ENCODE measurements around the gene CCDC6.

Gene CCDC6

DNA sequence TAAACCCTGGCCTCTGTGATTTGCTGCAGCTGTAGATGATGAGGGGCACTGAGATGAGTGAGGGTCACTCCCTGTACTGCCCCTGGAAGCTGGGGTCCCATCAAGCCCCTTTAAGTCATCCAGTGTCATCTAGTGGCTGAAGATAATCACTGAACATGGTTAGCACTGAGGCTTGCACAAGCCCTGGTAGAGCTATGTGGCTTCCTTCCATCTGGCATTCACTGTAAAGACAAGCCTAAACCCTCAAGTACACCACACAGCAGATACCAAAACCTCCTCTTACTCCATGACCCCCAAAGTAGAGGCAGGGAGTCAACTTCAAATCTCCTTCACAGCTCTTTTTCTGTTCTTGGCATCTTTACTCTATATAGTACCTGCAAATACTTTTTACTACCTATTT, 80.4 kb downstream of the CCDC6 start:
- DNase-seq = no peak
- intact Hi-C loops (cut with DNase I) = loop anchor here (5.0 to 10.0 kb wide), 2 partner anchors 79 to 524 kb away; partner anchors contain the start of gene CCDC6

DNA sequence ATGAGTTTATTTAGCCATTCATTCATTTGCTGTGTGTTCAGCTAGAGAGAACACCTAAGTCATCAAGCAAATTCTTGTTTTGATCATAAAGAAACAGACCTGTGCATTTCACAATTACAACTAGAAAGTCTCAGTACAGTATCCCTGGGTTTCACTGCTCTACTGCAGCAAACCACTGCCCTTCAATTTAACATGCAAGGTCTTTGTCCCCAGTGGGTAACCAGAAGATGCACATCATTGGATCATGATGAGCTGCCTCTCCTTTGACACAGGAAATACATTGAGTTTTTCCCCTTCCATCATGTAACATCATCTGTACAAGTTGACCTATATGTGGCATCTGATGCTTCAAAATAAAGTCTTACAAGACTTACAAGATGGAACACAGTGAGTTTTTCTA, 82.6 kb downstream of the CCDC6 start:
- intact Hi-C loops (cut with DNase I) = loop anchor here (10.0 kb wide), 1 partner anchor 81 kb away; the partner anchor contains the start of gene CCDC6

GRCh38 chr10:59823111-59823510, 83.2 kb downstream of the CCDC6 start:
- no peak for DNase-seq
- intact Hi-C loops (cut with DNase I) = loop anchor here (10.0 kb wide), 1 partner anchor 82 kb away; the partner anchor contains the start of gene CCDC6

More for the DNA sequence above, 82.6 kb downstream of the CCDC6 start:
- no peak for DNase-seq

GRCh38 chr10:59820471-59820870, 85.9 kb downstream of the CCDC6 start:
- no peak for DNase-seq
- intact Hi-C loops (cut with DNase I) = loop anchor here (10.0 kb wide), 1 partner anchor 84 kb away; the partner anchor contains the start of gene CCDC6

- DNase-seq = no peak
- intact Hi-C loops (cut with DNase I) = loop anchor here (10.0 kb wide), 1 partner anchor 85 kb away; the partner anchor contains the start of gene CCDC6
Measured at GRCh38 chr10:59819683-59820082, 86.7 kb downstream of the CCDC6 start.

DNA sequence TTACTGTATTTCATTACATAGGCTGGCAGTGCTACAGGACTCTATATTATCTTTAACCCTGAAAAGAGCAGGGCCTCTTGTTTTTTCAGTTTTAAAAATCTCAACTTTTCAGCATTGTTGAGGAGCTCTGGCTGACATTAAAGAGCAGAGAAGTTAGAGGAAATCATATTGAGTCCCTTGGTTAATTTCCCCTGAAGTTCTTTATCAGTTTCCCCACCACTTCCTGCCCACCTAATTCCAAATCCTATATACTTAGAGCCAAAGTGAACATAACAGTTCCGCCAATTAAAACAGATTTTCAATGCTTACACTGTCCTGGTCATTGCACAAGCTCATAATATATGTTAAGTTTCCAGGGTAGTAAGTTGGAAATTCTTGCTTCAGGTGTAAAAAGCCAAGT, 87.1 kb downstream of the CCDC6 start:
- no peak for DNase-seq
- intact Hi-C loops (cut with DNase I) = no loop called here

- intact Hi-C loops (cut with DNase I) = no loop called here
- DNase-seq = peak in 8 of 10 donors; percentile 23 to 92 (median 66)
Measured at GRCh38 chr10:59817773-59818172, 88.6 kb downstream of the CCDC6 start.

DNA sequence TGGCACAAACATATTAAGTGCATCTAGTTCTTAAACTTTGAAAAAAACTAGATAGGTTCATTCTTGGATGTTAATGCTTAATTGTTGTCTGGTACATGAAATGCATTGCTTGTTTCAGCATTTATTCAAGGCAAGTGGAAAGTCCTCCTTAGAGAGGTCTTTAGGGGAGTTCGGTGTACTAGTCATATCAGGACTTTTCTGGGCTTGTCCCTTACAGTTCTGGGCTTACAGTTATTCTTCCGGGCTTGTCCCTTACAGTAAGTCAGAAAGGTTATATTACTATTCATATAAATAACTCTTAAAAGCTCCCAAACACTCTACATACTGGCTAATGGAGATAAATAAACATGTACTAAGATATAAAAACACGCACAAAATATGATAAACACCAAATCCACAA, 91.5 kb downstream of the CCDC6 start:
- DNase-seq = no peak
- intact Hi-C loops (cut with DNase I) = no loop called here

DNA sequence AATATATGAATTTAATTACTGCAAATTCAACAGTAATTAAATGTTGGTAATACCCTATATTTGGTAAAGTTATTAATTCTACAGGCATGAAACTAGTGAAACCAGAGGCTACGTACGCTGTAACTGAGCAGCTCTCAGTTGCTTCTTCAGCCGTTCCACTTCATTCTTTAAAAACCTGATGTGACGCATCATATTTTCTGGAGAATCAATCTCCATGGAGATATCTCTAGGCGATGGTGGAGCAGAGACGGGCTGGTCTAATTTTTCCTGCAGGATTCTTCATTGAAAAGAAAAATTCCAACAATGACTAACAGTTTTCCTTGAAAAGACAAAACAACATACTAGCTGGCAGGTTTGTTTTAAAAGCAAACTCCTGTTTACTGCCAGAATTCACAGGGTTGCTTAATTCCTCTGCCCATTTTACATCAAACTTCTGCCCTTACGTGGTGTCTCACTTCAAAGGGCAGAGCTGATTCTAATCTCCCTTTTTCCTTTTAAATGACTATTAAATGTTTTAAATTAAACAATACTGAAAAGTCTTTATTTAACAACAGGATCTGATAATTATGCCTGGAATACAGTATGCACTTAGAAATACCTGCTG, 93.7 kb downstream of the CCDC6 start:
- intact Hi-C loops (cut with DNase I) = no loop called here

GRCh38 chr10:59809644-59809974, 96.7 kb downstream of the CCDC6 start:
- no peak for DNase-seq
- intact Hi-C loops (cut with DNase I) = loop anchor here (1.0 kb wide), 1 partner anchor 183 kb away; no protein-coding TSS in a partner anchor

More for the DNA sequence above, 93.7 kb downstream of the CCDC6 start:
- no peak for DNase-seq

GRCh38 chr10:59808896-59809643, 97.3 kb downstream of the CCDC6 start:
- peak; percentile 41 to 95 (median 72) for DNase-seq
- intact Hi-C loops (cut with DNase I) = loop anchor here (1.0 kb wide), 1 partner anchor 183 kb away; no protein-coding TSS in a partner anchor

GRCh38 chr10:59807629-59808620, 98.4 kb downstream of the CCDC6 start:
- intact Hi-C loops (cut with DNase I) = no loop called here
- DNase-seq = peak in 4 of 10 donors; percentile 30 to 78 (median 60)

DNA sequence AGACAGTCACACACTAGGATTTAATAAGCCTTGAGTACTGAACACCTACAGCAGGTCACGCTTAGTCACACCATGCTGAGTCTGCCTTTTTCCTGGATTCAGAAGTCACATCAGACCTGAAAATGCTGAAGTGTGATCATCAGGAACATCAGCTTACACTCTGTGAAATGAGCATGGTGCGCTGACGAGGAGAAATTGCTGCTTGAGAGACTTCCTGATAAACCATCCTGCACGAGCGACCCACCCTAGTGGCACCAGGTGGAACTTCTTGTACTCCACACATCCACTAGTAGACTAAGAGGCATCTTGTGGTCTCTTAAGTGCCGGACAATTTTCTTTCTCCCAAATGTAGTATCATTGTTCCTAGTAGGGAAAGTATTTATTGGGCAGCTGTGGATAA, 101.3 kb downstream of the CCDC6 start:
- intact Hi-C loops (cut with DNase I) = no loop called here

GRCh38 chr10:59804220-59804619, 102.1 kb downstream of the CCDC6 start:
- DNase-seq = no peak
- intact Hi-C loops (cut with DNase I) = no loop called here

More for the DNA sequence above, 101.3 kb downstream of the CCDC6 start:
- DNase-seq = no peak

- no peak for DNase-seq
- intact Hi-C loops (cut with DNase I) = no loop called here
Measured at GRCh38 chr10:59803714-59804113, 102.6 kb downstream of the CCDC6 start.

DNA sequence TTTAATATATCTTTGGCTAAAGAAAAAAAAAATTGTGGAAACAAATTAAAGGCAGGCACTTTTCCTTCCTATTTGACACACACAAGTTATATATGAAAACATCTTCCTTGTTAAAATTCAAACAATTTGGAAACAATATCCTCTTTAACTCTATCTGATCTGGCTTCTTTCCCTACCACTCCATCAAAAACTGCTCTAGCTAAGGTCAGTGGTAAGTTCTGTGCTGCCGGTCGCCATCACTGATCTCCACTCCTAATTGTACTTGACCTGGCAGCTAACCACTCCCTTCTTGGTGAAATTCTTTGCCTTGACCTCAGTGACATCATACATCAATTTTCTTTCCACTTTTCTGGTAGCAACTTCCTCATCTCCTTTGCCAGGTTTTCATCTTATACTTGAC, 105.2 kb downstream of the CCDC6 start:
- intact Hi-C loops (cut with DNase I) = no loop called here
- no peak for DNase-seq

DNA sequence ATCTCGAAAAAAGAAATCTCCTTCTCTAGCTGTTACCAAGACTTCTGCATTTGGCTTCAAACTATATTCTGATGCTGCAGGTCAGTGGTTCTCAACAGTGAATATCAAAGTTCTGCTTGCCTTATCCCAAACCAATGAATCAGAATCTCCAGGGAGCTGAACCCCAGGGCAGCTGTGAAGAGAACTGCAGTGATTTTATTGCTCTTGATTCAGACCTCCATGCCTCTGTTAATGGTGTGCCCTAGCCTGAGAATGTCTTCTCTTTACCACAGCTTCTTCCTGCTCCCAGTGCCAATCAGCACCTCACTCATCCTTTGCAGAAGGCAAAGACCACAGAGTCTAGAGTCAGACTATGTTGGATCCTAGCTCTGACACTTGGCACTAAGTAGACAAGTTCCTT, 106.9 kb downstream of the CCDC6 start:
- no peak for DNase-seq
- intact Hi-C loops (cut with DNase I) = no loop called here

GRCh38 chr10:59793919-59794318, 112.4 kb downstream of the CCDC6 start:
- intact Hi-C loops (cut with DNase I) = no loop called here
- DNase-seq = no peak

GRCh38 chr10:59792812-59793211, 113.5 kb downstream of the CCDC6 start:
- DNase-seq = peak in 2 of 10 donors; percentile 66 to 69
- intact Hi-C loops (cut with DNase I) = no loop called here

DNA sequence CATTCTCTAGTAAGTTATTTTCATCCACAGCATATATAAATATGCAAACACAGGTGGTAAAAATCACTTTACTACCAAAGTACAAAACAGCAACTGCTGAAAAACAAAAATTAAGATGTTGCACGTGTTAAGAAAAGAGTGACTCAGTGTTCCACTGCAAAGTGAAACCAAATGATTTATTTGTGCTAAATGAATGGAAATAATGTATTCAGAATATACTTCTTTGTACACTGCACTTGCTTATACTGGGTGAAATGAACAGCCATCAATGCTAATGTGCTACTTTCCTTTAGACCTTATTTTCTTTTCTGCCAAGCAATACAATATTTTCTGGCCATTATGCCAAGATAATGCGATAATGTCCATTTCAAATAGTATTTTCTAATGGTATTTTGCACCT, 114.8 kb downstream of the CCDC6 start:
- intact Hi-C loops (cut with DNase I) = no loop called here

More for the DNA sequence above, 114.8 kb downstream of the CCDC6 start:
- DNase-seq = no peak

Measured in posterior cingulate gyrus (tissue), 11 donors.